H1 (cell line): ENCODE results near the gene OR2AJ1. TPM values are rescaled to one million over a fixed set of nuclear protein-coding genes. Genes with fewer than 3 reads are reported as not detected.

Source experiments
- CTCF ChIA-PET: fragments of 300-600 bp; sonication (Branson Sonifier 250); formaldehyde crosslinking; loops from one replicate; lab custom pipeline; 2021; ENCODE audit not compliant: partially characterized antibody; lab: Charles Lee
- POLR2A ChIA-PET: fragments of 300-600 bp; sonication (Branson Sonifier 250); formaldehyde crosslinking; loops from one replicate; lab custom pipeline; 2021; ENCODE audit warnings: inconsistent platforms; ENCODE audit not compliant: partially characterized antibody; lab: Charles Lee
- DNase-seq, 2 experiments: peaks; one replicate each; pipeline versions ENCODE4 v3.0.0 to v3.0.0-alpha.2; 2010 to 2022; ENCODE audit warnings: low spot score in 2 of 2, low read depth in 1 of 2, mixed read lengths in 1 of 2
- FAIRE-seq: peaks from 2 replicates; lab custom pipeline; 2011; peaks lifted over from hg19 to GRCh38; lab: Jason Lieb, UNC
- H2AFZ ChIP-seq: 2 replicates; pipeline ENCODE4 v1.8.1; 2012; ENCODE audit warnings: low read length, inconsistent platforms
- H2AK5ac ChIP-seq: 2 replicates; pipeline ENCODE4 v1.6.1; 2013; ENCODE audit warnings: low read depth, low read length
- H2BK120ac ChIP-seq: replicated peaks from 2 replicates; pipeline ENCODE3; 2013; ENCODE audit warnings: low read depth, low read length, inconsistent platforms
- H2BK12ac ChIP-seq: 2 replicates; pipeline ENCODE4 v1.6.1; 2013; ENCODE audit warnings: low read depth, low read length
- H2BK15ac ChIP-seq: 2 replicates; pipeline ENCODE4 v1.6.1; 2013; ENCODE audit warnings: low read length
- H2BK20ac ChIP-seq: 2 replicates; pipeline ENCODE4 v1.6.1; 2013; ENCODE audit warnings: low read length
- H2BK5ac ChIP-seq: 2 replicates; pipeline ENCODE4 v1.6.1; 2013; ENCODE audit warnings: low read depth, low read length
- H3K14ac ChIP-seq: 2 replicates; pipeline ENCODE4 v1.6.1; 2013; ENCODE audit warnings: inconsistent platforms; ENCODE audit not compliant: insufficient read length
- H3K18ac ChIP-seq: 2 replicates; pipeline ENCODE4 v1.6.1; 2013; ENCODE audit warnings: low read length; ENCODE audit errors: extremely low read depth
- H3K23ac ChIP-seq: 2 replicates; pipeline ENCODE4 v1.6.1; 2013; ENCODE audit warnings: inconsistent platforms; ENCODE audit not compliant: insufficient read length
- H3K23me2 ChIP-seq: 2 replicates; pipeline ENCODE4 v1.6.1; 2013; ENCODE audit warnings: low read depth, low read length
- H3K27ac ChIP-seq: 2 replicates; pipeline ENCODE4 v1.6.1; 2011; ENCODE audit warnings: low read depth, low read length, inconsistent platforms
- H3K27me3 ChIP-seq, 4 experiments: replicated peaks in 1 of 4; 1 replicate in 1 of 4; 2 replicates in 3 of 4; pipeline versions ENCODE4 v1.6.1 to v1.8.1; 2011 to 2013; ENCODE audit warnings: low read length in 3 of 4, mild to moderate bottlenecking in 3 of 4, inconsistent platforms in 2 of 4, mixed read lengths in 2 of 4, moderate library complexity in 1 of 4; ENCODE audit not compliant: control insufficient read depth in 3 of 4, insufficient read depth in 3 of 4; ENCODE audit errors: extremely low read depth in 1 of 4
- H3K36me3 ChIP-seq, 4 experiments: 2 replicates each; pipeline versions ENCODE4 v1.6.1 to v1.8.1; 2011 to 2013; ENCODE audit warnings: mild to moderate bottlenecking in 4 of 4, low read length in 3 of 4, moderate library complexity in 2 of 4, control low read depth in 1 of 4, inconsistent platforms in 1 of 4; ENCODE audit not compliant: insufficient read depth in 4 of 4, control insufficient read depth in 2 of 4
- H3K4ac ChIP-seq: replicated peaks from 2 replicates; pipeline ENCODE3; 2013; ENCODE audit warnings: low read length, low read depth, mixed read lengths, inconsistent platforms; ENCODE audit not compliant: insufficient read length
- H3K4me1 ChIP-seq, 4 experiments: replicated peaks in 1 of 4; 1 replicate in 1 of 4; 2 replicates in 3 of 4; pipeline versions ENCODE4 v1.6.1 to v1.8.1; 2011 to 2013; ENCODE audit warnings: low read length in 3 of 4, inconsistent platforms in 2 of 4, mixed read lengths in 1 of 4; ENCODE audit not compliant: insufficient read depth in 4 of 4, control insufficient read depth in 3 of 4
- H3K4me2 ChIP-seq, 2 experiments: 2 replicates each; pipeline versions ENCODE4 v1.6.1 to v1.8.1; 2011 to 2013; ENCODE audit warnings: low read depth in 2 of 2, low read length in 2 of 2, control low read depth in 1 of 2, inconsistent platforms in 1 of 2, mild to moderate bottlenecking in 1 of 2; ENCODE audit not compliant: insufficient read depth in 1 of 2
- H3K4me3 ChIP-seq, 4 experiments: fragments of 200-600, 300-600 bp in 1 of 4; sonication (generic), shearing (Covaris generic), sonication (Bioruptor Twin) in 1 of 4; 2 replicates each; pipeline versions ENCODE4 v1.5.1 to v1.8.1; 2011 to 2016; ENCODE audit warnings: low read length in 4 of 4, low read depth in 3 of 4, control low read depth in 2 of 4, inconsistent platforms in 2 of 4, mild to moderate bottlenecking in 2 of 4, mixed read lengths in 1 of 4, moderate library complexity in 1 of 4; ENCODE audit not compliant: insufficient read depth in 2 of 4; ENCODE audit errors: extremely low read depth in 1 of 4
- H3K56ac ChIP-seq: replicated peaks from 2 replicates; pipeline ENCODE3; 2013; ENCODE audit warnings: low read depth, mild to moderate bottlenecking, mixed read lengths, low read length, inconsistent platforms; ENCODE audit not compliant: insufficient read length
- H3K79me1 ChIP-seq: 2 replicates; pipeline ENCODE4 v1.6.1; 2013; ENCODE audit warnings: low read depth, low read length, control low read depth
- H3K79me2 ChIP-seq, 2 experiments: 2 replicates each; pipeline versions ENCODE4 v1.6.1 to v1.8.1; 2012 to 2013; ENCODE audit warnings: low read length in 2 of 2, mild to moderate bottlenecking in 2 of 2, inconsistent platforms in 1 of 2; ENCODE audit not compliant: insufficient read depth in 2 of 2, control insufficient read depth in 1 of 2
- H3K9ac ChIP-seq, 4 experiments: replicated peaks in 1 of 4; 1 replicate in 1 of 4; 2 replicates in 3 of 4; pipeline versions ENCODE4 v1.6.1 to v1.8.1; 2011 to 2013; ENCODE audit warnings: low read depth in 3 of 4, low read length in 3 of 4, control low read depth in 2 of 4, mild to moderate bottlenecking in 2 of 4, moderate library complexity in 2 of 4, inconsistent platforms in 1 of 4; ENCODE audit errors: extremely low read depth in 1 of 4
- H3K9me3 ChIP-seq, 2 experiments: 2 replicates each; pipeline versions ENCODE4 v1.6.1 to v1.8.1; 2012 to 2013; ENCODE audit warnings: mild to moderate bottlenecking in 2 of 2, moderate library complexity in 2 of 2, control low read depth in 1 of 2, inconsistent platforms in 1 of 2, low read depth in 1 of 2, low read length in 1 of 2, mixed read lengths in 1 of 2; ENCODE audit not compliant: insufficient read depth in 2 of 2
- H4K20me1 ChIP-seq, 2 experiments: replicated peaks in 1 of 2; 2 replicates each; pipeline versions ENCODE3 to v1.8.1; 2011 to 2013; ENCODE audit warnings: inconsistent platforms in 2 of 2, low read length in 2 of 2, mild to moderate bottlenecking in 1 of 2; ENCODE audit not compliant: insufficient read depth in 2 of 2, control insufficient read depth in 1 of 2
- H4K5ac ChIP-seq: 2 replicates; pipeline ENCODE4 v1.6.1; 2013; ENCODE audit warnings: low read length, low read depth, mixed read lengths, inconsistent platforms; ENCODE audit not compliant: insufficient read length
- H4K8ac ChIP-seq: 2 replicates; pipeline ENCODE4 v1.8.0; 2013; ENCODE audit warnings: mild to moderate bottlenecking, moderate library complexity, low read length, inconsistent platforms; ENCODE audit not compliant: insufficient read depth; ENCODE audit errors: extremely low read depth
- H4K91ac ChIP-seq: replicated peaks from 2 replicates; pipeline ENCODE3; 2013; ENCODE audit warnings: low read length, mixed read lengths, inconsistent platforms; ENCODE audit not compliant: insufficient read length
- ATF2 ChIP-seq: IDR thresholded peaks from 2 replicates; pipeline ENCODE4 v1.6.1; 2012; ENCODE audit warnings: low read length, inconsistent platforms
- GABPA ChIP-seq: IDR thresholded peaks from 2 replicates; pipeline ENCODE4 v1.6.1; 2011; ENCODE audit warnings: mild to moderate bottlenecking, low read length, moderate library complexity, borderline replicate concordance; ENCODE audit not compliant: insufficient read depth
- RNF2 ChIP-seq: fragments of 200-900, 300-1000 bp; sonication (generic); IDR thresholded peaks from 2 replicates; pipeline ENCODE4 v1.7.1; 2016; ENCODE audit warnings: borderline replicate concordance, low read depth, mild to moderate bottlenecking, antibody characterized with exemption, low read length; ENCODE audit not compliant: poor library complexity, severe bottlenecking; ENCODE audit errors: missing control alignments
- SAP30 ChIP-seq: fragments of 300-600 bp; sonication (generic); IDR thresholded peaks from 2 replicates; pipeline ENCODE4 v1.7.1; 2012; ENCODE audit warnings: low read length, moderate library complexity, mild to moderate bottlenecking, inconsistent platforms; ENCODE audit not compliant: insufficient read depth, insufficient replicate concordance
- SIX5 ChIP-seq: IDR thresholded peaks from 2 replicates; pipeline ENCODE4 v1.6.1; 2011; ENCODE audit warnings: mild to moderate bottlenecking, low read depth, low read length
- SP2 ChIP-seq: IDR thresholded peaks from 2 replicates; pipeline ENCODE4 v1.6.1; 2012; ENCODE audit warnings: mild to moderate bottlenecking, low read length, inconsistent platforms
- WGBS, 2 experiments: shearing (Covaris generic) in 1 of 2; methylation state at CpG; one replicate each; pipeline versions ENCODE4 v1.1.6 to v1.1.7; 2013 to 2015; ENCODE audit warnings: low lambda C conversion rate in 2 of 2, mixed read lengths in 2 of 2, inconsistent platforms in 1 of 2, low coverage in 1 of 2, missing lambda C conversion rate in 1 of 2; ENCODE audit not compliant: insufficient replicate concordance in 2 of 2, insufficient coverage in 1 of 2, insufficient read length in 1 of 2; ENCODE audit errors: extremely low coverage in 1 of 2, missing lambda C conversion rate in 1 of 2; 5-methylcytosine and 5-hydroxymethylcytosine counted together
- polyA plus RNA-seq, 7 experiments: library from polyadenylated mRNA; depleted of rRNA in 3 of 7; stranded (reverse) in 5 of 7; unstranded in 2 of 7; fragments of >200 nt in 5 of 7; fragments of 200-250 nt in 2 of 7; gene quantifications; 1 replicate in 5 of 7; 2 replicates in 1 of 7; 4 replicates in 1 of 7; pipeline versions ENCODE4 v1.2.1 to v1.2.3, GENCODE V29; 2011 to 2013; ENCODE audit warnings: missing spikeins in 2 of 7, mixed read lengths in 2 of 7
- total RNA-seq: library from RNA; stranded (reverse); fragmentation: NEBNext Ultra II Directional; extraction: Animal tissue kit (Norgen Biotek cat#: 25700); gene quantifications from 2 replicates; pipeline ENCODE4 v1.2.1, GENCODE V29; 2021
- TF ChIP-seq, protein P1 (sequence below): IDR thresholded peaks from 2 replicates; pipeline ENCODE4 v1.6.1; 2011; ENCODE audit warnings: low read depth, mild to moderate bottlenecking, low read length; ENCODE audit not compliant: insufficient read depth

The OR2AJ1 gene
- total and polyA plus RNA-seq, 2 of the 8 experiments (the other 6 are each of a cell fraction or from before 2014, with no cell fraction given) = not detected

GRCh38 chr1:247895976-247896375 is 28.7 kb upstream of the OR2AJ1 start:
- Histone ChIP-seq H3K4me2 (no peak overlapping the region), H2BK5ac (no peak overlapping the region), H3K9me3 (peaks cover 27 to 32% of the 10 kb centered on the region in 2 experiments; a peak in 3 of 4 replicates), H3K23ac (no peak overlapping the region), H3K23me2 (no peaks in the 10 kb centered on the region), H2BK12ac (no peak overlapping the region), H2BK15ac (no peak overlapping the region), H4K91ac (no peak overlapping the region), H3K14ac (no peak overlapping the region), H3K79me1 (no peaks in the 10 kb centered on the region), H3K27me3 (no peaks in the 10 kb centered on the region), H2BK20ac (no peak overlapping the region), H3K27ac (no peak overlapping the region)
- WGBS, 2 experiments = 85% methylated on average over 14 of the region's 14 CpGs; no CpG with 5 or more reads in 1 of the 2 experiments
- no peak for FAIRE-seq
- POLR2A ChIA-PET = no interaction called here
- CTCF ChIA-PET = no interaction called here
- TF ChIP-seq, protein P1, sequence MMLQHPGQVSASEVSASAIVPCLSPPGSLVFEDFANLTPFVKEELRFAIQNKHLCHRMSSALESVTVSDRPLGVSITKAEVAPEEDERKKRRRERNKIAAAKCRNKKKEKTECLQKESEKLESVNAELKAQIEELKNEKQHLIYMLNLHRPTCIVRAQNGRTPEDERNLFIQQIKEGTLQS = no peak
- TF ChIP-seq RNF2 = no peak
- TF ChIP-seq GABPA = no peak
- TF ChIP-seq ATF2 = no peak
- no peak for TF ChIP-seq SIX5
- TF ChIP-seq SP2 = no peak
- TF ChIP-seq SAP30 = no peak
- TF ChIP-seq, all 59 proteins: peak for 0
- H3K18ac ChIP-seq = no peak overlapping the region
- no peaks in the 10 kb centered on the region for H3K4me1 ChIP-seq
- H2BK120ac ChIP-seq = no peak overlapping the region
- no peak overlapping the region for H3K56ac ChIP-seq
- H2AK5ac ChIP-seq = no peak overlapping the region
- no peak for DNase-seq
- no peak overlapping the region; a peak in 1 of 7 replicates for H3K9ac ChIP-seq
- H3K4ac ChIP-seq = no peak overlapping the region
- no peaks in the 10 kb centered on the region for H3K79me2 ChIP-seq
- H4K8ac ChIP-seq = no peak overlapping the region
- no peaks in the 10 kb centered on the region for H4K20me1 ChIP-seq
- no peak overlapping the region for H3K4me3 ChIP-seq
- H2AFZ ChIP-seq = no peak overlapping the region
- H4K5ac ChIP-seq = no peak overlapping the region
- no peaks in the 10 kb centered on the region for H3K36me3 ChIP-seq
